ENCODE data around the gene XPO5. TPM values are rescaled to one million over a fixed set of nuclear protein-coding genes. Genes with fewer than 3 reads are reported as not detected.
A peak's percentile ranks its signal among the peaks of the same experiment; 100 is the strongest.

XPO5 gene
- total RNA-seq (2012; rRNA removed) = 30.0 and 30.1 TPM in 2 replicates
- 27.3 and 29.0 TPM in 2 replicates for polyA plus RNA-seq (2012; rRNA removed)
- 7.0 and 15.6 TPM in 2 replicates for polyA plus RNA-seq (2012; cell fraction: cytosol; rRNA removed)
- polyA plus RNA-seq (2012; cell fraction: nucleus; rRNA removed; ENCODE audit: low replicate concordance) = 25.4 and 42.1 TPM in 2 replicates
- Bru-seq, nascent RNA = percentile 69 among the genes with signal in this experiment
- percentile 83 among the genes with signal in this experiment for BruChase-seq, experiment 1, labeled RNA remaining after a 6-hour chase
- BruChase-seq, experiment 2, labeled RNA remaining after a 2-hour chase = percentile 80 among the genes with signal in this experiment
- long read RNA-seq, full-length matches to known transcripts = 10 of 24 reads
- long read RNA-seq, partial matches to known transcripts = 11 of 24 reads
- long read RNA-seq, other reads (novel, unspliced or antisense) = 3 of 24 reads

DNA sequence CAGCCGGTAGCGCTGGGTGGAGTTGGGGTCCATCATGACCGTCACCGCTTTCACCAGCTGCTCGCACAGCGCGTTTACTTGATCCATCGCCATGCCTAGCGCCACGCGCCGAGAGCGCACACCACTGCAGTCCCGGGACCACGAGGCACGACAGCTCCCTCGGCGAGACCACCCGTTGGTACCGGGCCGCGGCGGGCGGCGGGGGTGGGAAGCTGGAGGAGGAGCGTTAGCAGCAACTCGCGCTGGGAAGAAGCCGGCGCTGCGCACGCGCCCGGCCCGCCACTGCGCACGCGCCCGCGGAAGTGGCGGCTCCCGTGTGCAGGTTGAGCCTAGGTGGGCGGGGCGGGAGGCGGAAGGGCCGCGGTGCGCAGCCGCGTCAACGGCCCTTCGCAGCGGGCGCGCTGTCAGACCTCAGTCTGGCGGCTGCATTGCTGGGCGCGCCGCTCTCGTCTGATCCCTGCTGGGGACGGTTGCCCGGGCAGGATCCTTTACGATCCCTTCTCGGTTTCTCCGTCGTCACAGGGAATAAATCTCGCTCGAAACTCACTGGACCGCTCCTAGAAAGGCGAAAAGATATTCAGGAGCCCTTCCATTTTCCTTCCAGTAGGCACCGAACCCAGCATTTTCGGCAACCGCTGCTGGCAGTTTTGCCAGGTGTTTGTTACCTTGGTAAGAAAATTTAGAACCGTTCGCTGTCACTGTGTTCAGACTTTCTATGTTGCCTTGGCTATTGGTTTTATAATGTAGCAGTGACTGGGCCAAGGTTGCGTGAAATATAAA, at the start of gene XPO5, which contains the start of gene POLH:
Gene XPO5 (minus strand): TSS at position 267 of the 780 bp plus-strand sequence. CDS start 174 bp downstream, at position 93.
Gene POLH (plus strand): TSS at position 414 of the 780 bp plus-strand sequence. CDS start 6,135 bp downstream, outside the sequence.
- peak within 1 kb of the TSS; percentile 99 for H3K23ac ChIP-seq (ENCODE audit: low read depth, low read length)

More for the DNA sequence above, at the start of gene XPO5, which contains the start of gene POLH:
- H3K4me3 ChIP-seq (ENCODE audit: insufficient read depth, low read depth, low read length) = peak within 1 kb of the TSS; percentile 94
- BruUV-seq (replicated peaks) = TSS peak; percentile 88
- H3K79me1 ChIP-seq (ENCODE audit: low read depth in 1 of 2, low read length in 2 of 2) = peaks cover 17 to 39% of the 10 kb centered on the region in 2 experiments
- 1% methylated on average over 32 of the region's 76 CpGs; no CpG with 5 or more reads in 1 of the 2 experiments for WGBS, 2 experiments (ENCODE audit: extremely low coverage in 2 of 2, insufficient read length in 1 of 2)
- H2AK5ac ChIP-seq (ENCODE audit: low read depth, low read length) = peak within 1 kb of the TSS; percentile 88
- H2AFZ ChIP-seq (replicated peaks; ENCODE audit: low read length, poor library complexity) = peak within 1 kb of the TSS; percentile 99
- CTCF ChIA-PET = interaction anchor here (0.6 kb wide), 1 partner anchor 29 kb away, joined by 5 read pairs; no protein-coding TSS in a partner anchor
- peak within 1 kb of the TSS; percentile 87 for H2BK5ac ChIP-seq (ENCODE audit: low read depth, low read length, poor library complexity, severe bottlenecking)
- ATAC-seq (ENCODE audit: low read depth) (peak; percentile 95), DNase-seq (peak; percentile 88)
- H3K9me3 ChIP-seq (ENCODE audit: control insufficient read depth, insufficient read depth, low read length) = no peaks in the 10 kb centered on the region
- peak within 1 kb of the TSS; percentile 92 for H4K91ac ChIP-seq (ENCODE audit: insufficient read depth, low read depth, low read length)
- H2BK15ac ChIP-seq (ENCODE audit: low read depth, low read length) = peak within 1 kb of the TSS; percentile 50; the same call in 1 of the 3 replicates
- POLR2A ChIA-PET (ENCODE audit: unreplicated experiment) = interaction anchor here (0.6 to 0.7 kb wide), 2 partner anchors 18 to 1009 kb away, joined by 3 to 6 read pairs; no protein-coding TSS in a partner anchor
- H3K27me3 ChIP-seq (ENCODE audit: control insufficient read depth, insufficient read depth, low read length) = no peaks in the 10 kb centered on the region
- H4K5ac ChIP-seq (ENCODE audit: low read depth, low read length) = peak within 1 kb of the TSS; percentile 77
- H3K4me2 ChIP-seq (ENCODE audit: low read depth, low read length) = peak within 1 kb of the TSS; percentile 99
- H2BK120ac ChIP-seq (ENCODE audit: low read depth, low read length) = peak within 1 kb of the TSS; percentile 67
- peak within 1 kb of the TSS; percentile 98 for H3K56ac ChIP-seq (ENCODE audit: extremely low read depth, insufficient read depth, low read length)
- peak within 1 kb of the TSS; percentile 97 for H3K9ac ChIP-seq (ENCODE audit: low read depth, low read length)
- peaks cover 2% of the 10 kb centered on the region; the same call in 1 of the 2 replicates for H3K4me1 ChIP-seq (ENCODE audit: control insufficient read depth, insufficient read depth, low read length)
- H2BK20ac ChIP-seq (ENCODE audit: low read depth, low read length) = peak within 1 kb of the TSS; percentile 22; the same call in 1 of the 2 replicates
- peak within 1 kb of the TSS; percentile 92 for H3K27ac ChIP-seq (ENCODE audit: insufficient read depth, low read length)
- intact Hi-C loops (cut with micrococcal nuclease) (no loop called here), in situ Hi-C loops (cut with MboI; ENCODE audit: low sequenced_read_pairs) (no loop called here), dilution Hi-C loops (cut with HindIII; ENCODE audit: low sequenced_read_pairs, unreplicated experiment) (no loop called here)
- peak within 1 kb of the TSS; percentile 85 to 97 for H4K8ac ChIP-seq (ENCODE audit: low read depth in 2 of 2, low read length in 2 of 2)
- peak within 1 kb of the TSS; percentile 93 for H3K4ac ChIP-seq (ENCODE audit: low read depth, low read length)
- H4K20me1 ChIP-seq (ENCODE audit: insufficient read depth, low read length) = peaks cover 9% of the 10 kb centered on the region
- TF ChIP-seq, protein P1, sequence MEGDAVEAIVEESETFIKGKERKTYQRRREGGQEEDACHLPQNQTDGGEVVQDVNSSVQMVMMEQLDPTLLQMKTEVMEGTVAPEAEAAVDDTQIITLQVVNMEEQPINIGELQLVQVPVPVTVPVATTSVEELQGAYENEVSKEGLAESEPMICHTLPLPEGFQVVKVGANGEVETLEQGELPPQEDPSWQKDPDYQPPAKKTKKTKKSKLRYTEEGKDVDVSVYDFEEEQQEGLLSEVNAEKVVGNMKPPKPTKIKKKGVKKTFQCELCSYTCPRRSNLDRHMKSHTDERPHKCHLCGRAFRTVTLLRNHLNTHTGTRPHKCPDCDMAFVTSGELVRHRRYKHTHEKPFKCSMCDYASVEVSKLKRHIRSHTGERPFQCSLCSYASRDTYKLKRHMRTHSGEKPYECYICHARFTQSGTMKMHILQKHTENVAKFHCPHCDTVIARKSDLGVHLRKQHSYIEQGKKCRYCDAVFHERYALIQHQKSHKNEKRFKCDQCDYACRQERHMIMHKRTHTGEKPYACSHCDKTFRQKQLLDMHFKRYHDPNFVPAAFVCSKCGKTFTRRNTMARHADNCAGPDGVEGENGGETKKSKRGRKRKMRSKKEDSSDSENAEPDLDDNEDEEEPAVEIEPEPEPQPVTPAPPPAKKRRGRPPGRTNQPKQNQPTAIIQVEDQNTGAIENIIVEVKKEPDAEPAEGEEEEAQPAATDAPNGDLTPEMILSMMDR (conservative IDR thresholded peaks at IDR 0.05; ENCODE audit: low read depth, low read length) = 0 out of 2 replicates have a peak, but pooled peaks have one; percentile 15
- TF ChIP-seq MXI1 (IDR thresholded peaks at IDR 0.05; ENCODE audit: borderline replicate concordance, low read depth, low read length) = peak; percentile 97
- peak; percentile 76; the same call in 1 of the 2 replicates for TF ChIP-seq MAZ (IDR thresholded peaks at IDR 0.05; ENCODE audit: borderline replicate concordance, low read depth, low read length)
- TF ChIP-seq POLR2A (IDR thresholded peaks at IDR 0.05; ENCODE audit: low read depth, low read length) = peak; percentile 98
- TF ChIP-seq, protein P2, sequence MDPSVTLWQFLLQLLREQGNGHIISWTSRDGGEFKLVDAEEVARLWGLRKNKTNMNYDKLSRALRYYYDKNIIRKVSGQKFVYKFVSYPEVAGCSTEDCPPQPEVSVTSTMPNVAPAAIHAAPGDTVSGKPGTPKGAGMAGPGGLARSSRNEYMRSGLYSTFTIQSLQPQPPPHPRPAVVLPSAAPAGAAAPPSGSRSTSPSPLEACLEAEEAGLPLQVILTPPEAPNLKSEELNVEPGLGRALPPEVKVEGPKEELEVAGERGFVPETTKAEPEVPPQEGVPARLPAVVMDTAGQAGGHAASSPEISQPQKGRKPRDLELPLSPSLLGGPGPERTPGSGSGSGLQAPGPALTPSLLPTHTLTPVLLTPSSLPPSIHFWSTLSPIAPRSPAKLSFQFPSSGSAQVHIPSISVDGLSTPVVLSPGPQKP (IDR thresholded peaks at IDR 0.05; ENCODE audit: borderline replicate concordance, low read depth, low read length) = no peak
- TF ChIP-seq BHLHE40 (IDR thresholded peaks at IDR 0.05; ENCODE audit: low read depth, low read length) = peak; percentile 69
- peak; percentile 58; the same call in 1 of the 2 replicates for TF ChIP-seq USF2 (IDR thresholded peaks at IDR 0.05; ENCODE audit: low read depth, low read length)
- TF ChIP-seq RFX5 (IDR thresholded peaks at IDR 0.05; ENCODE audit: low read depth, low read length) = no peak
- H2AK9ac ChIP-seq (replicated peaks; ENCODE audit: low read depth, low read length, poor library complexity) = peak within 1 kb of the TSS; percentile 98
- peak within 1 kb of the TSS; percentile 77 for H3K18ac ChIP-seq (ENCODE audit: low read depth, low read length)
- H3K9me1 ChIP-seq (ENCODE audit: insufficient read depth, low read length) = peaks cover 3% of the 10 kb centered on the region; the same call in 1 of the 2 replicates
- peak within 1 kb of the TSS; percentile 96 for H3K14ac ChIP-seq (replicated peaks; ENCODE audit: low read depth, low read length)
- H3K36me3 ChIP-seq (ENCODE audit: control insufficient read depth, insufficient read depth, low read length) = peaks cover 9% of the 10 kb centered on the region; the same call in 1 of the 2 replicates
